H9 (cell line): ENCODE data around the gene SLITRK2. TPM values are rescaled to one million over a fixed set of nuclear protein-coding genes. Genes with fewer than 3 reads are reported as not detected.

Source experiments
- DNase-seq: peaks from one replicate; pipeline ENCODE4 v3.0.0-alpha.2; 2017
- H2AFZ ChIP-seq: one replicate; pipeline ENCODE4 v1.6.1; 2013; ENCODE audit warnings: mild to moderate bottlenecking, low read length, control low read depth, moderate library complexity
- H2AK5ac ChIP-seq: 2 replicates; pipeline ENCODE4 v1.6.1; 2013; ENCODE audit warnings: low read length, control low read depth, mixed read lengths; ENCODE audit not compliant: insufficient read length
- H2BK120ac ChIP-seq: one replicate; pipeline ENCODE4 v1.6.1; 2013; ENCODE audit warnings: low read depth, mild to moderate bottlenecking, low read length, control low read depth, inconsistent platforms; ENCODE audit not compliant: poor library complexity, severe bottlenecking
- H2BK12ac ChIP-seq: 2 replicates; pipeline ENCODE4 v1.6.1; 2013; ENCODE audit warnings: low read length, control low read depth, mixed read lengths, low read depth; ENCODE audit not compliant: insufficient read length
- H2BK15ac ChIP-seq: 2 replicates; pipeline ENCODE4 v1.6.1; 2013; ENCODE audit warnings: low read depth, low read length, control low read depth
- H2BK20ac ChIP-seq: one replicate; pipeline ENCODE4 v1.6.1; 2013; ENCODE audit warnings: low read depth, mild to moderate bottlenecking, low read length, control low read depth, inconsistent platforms; ENCODE audit not compliant: poor library complexity, severe bottlenecking
- H2BK5ac ChIP-seq: 2 replicates; pipeline ENCODE4 v1.6.1; 2013; ENCODE audit warnings: low read length, control low read depth, mixed read lengths; ENCODE audit not compliant: insufficient read length
- H3K14ac ChIP-seq: 2 replicates; pipeline ENCODE4 v1.6.1; 2013; ENCODE audit warnings: low read length, control low read depth; ENCODE audit not compliant: insufficient read depth
- H3K18ac ChIP-seq: 2 replicates; pipeline ENCODE4 v1.6.1; 2013; ENCODE audit warnings: low read depth, mild to moderate bottlenecking, mixed read lengths, low read length, control low read depth; ENCODE audit not compliant: insufficient read length
- H3K23ac ChIP-seq: 2 replicates; pipeline ENCODE4 v1.6.1; 2013; ENCODE audit warnings: low read length, control low read depth, mixed read lengths, low read depth; ENCODE audit not compliant: insufficient read length
- H3K23me2 ChIP-seq: 2 replicates; pipeline ENCODE4 v1.6.1; 2013; ENCODE audit warnings: low read depth, mild to moderate bottlenecking, mixed read lengths, low read length, control low read depth; ENCODE audit not compliant: insufficient read length, poor library complexity, severe bottlenecking
- H3K27ac ChIP-seq: 2 replicates; pipeline ENCODE4 v1.5.1; 2013; ENCODE audit warnings: low read length, control low read depth, mixed read lengths, low read depth; ENCODE audit not compliant: insufficient read length
- H3K27me3 ChIP-seq: 2 replicates; pipeline ENCODE4 v1.6.1; 2013; ENCODE audit warnings: low read length, control low read depth, inconsistent platforms; ENCODE audit not compliant: insufficient read depth
- H3K4ac ChIP-seq: 2 replicates; pipeline ENCODE4 v1.6.1; 2013; ENCODE audit warnings: low read depth, mild to moderate bottlenecking, control low read depth, inconsistent platforms, low read length, moderate library complexity
- H3K4me1 ChIP-seq: 2 replicates; pipeline ENCODE4 v1.6.1; 2013; ENCODE audit warnings: low read length, control low read depth, inconsistent platforms; ENCODE audit not compliant: insufficient read depth
- H3K4me2 ChIP-seq: 2 replicates; pipeline ENCODE4 v1.6.1; 2013; ENCODE audit warnings: low read length, control low read depth, mixed read lengths; ENCODE audit not compliant: insufficient read length, insufficient read depth
- H3K56ac ChIP-seq: 2 replicates; pipeline ENCODE4 v1.6.1; 2013; ENCODE audit warnings: low read depth, mild to moderate bottlenecking, mixed read lengths, low read length, control low read depth; ENCODE audit not compliant: insufficient read length
- H3K79me1 ChIP-seq: 2 replicates; pipeline ENCODE4 v1.6.1; 2013; ENCODE audit warnings: low read depth, mild to moderate bottlenecking, moderate library complexity, low read length, control low read depth, inconsistent platforms; ENCODE audit not compliant: insufficient read depth, poor library complexity, severe bottlenecking
- H3K79me2 ChIP-seq: 2 replicates; pipeline ENCODE4 v1.6.1; 2013; ENCODE audit warnings: low read length, control low read depth, inconsistent platforms; ENCODE audit not compliant: insufficient read depth
- H3K9ac ChIP-seq: 2 replicates; pipeline ENCODE4 v1.6.1; 2013; ENCODE audit warnings: low read length, control low read depth, mixed read lengths; ENCODE audit not compliant: insufficient read length; ENCODE audit errors: extremely low read depth
- H3K9me3 ChIP-seq: one replicate; pipeline ENCODE4 v1.6.1; 2013; ENCODE audit warnings: low read depth, low read length, inconsistent platforms; ENCODE audit not compliant: control insufficient read depth
- H3T11ph ChIP-seq: one replicate; pipeline ENCODE4 v1.6.1; 2013; ENCODE audit warnings: mild to moderate bottlenecking, low read length, control low read depth, inconsistent platforms
- H4K20me1 ChIP-seq: one replicate; pipeline ENCODE4 v1.6.1; 2013; ENCODE audit not compliant: control insufficient read depth, insufficient read length, insufficient read depth
- H4K5ac ChIP-seq: 2 replicates; pipeline ENCODE4 v1.6.1; 2013; ENCODE audit warnings: low read depth, mild to moderate bottlenecking, mixed read lengths, low read length, control low read depth; ENCODE audit not compliant: insufficient read length
- H4K8ac ChIP-seq: replicated peaks from 2 replicates; pipeline ENCODE4 v1.6.1; 2013; ENCODE audit warnings: low read length, control low read depth, mixed read lengths, low read depth; ENCODE audit not compliant: insufficient read length
- H4K91ac ChIP-seq: 2 replicates; pipeline ENCODE4 v1.6.1; 2013; ENCODE audit warnings: low read depth, mild to moderate bottlenecking, moderate library complexity, mixed read lengths, low read length, control low read depth; ENCODE audit not compliant: insufficient read length
- H3K27ac Mint-ChIP-seq, 3 experiments: 2 replicates in 2 of 3; 3 replicates in 1 of 3; pipeline ENCODE4 v1.8.0; 2020 to 2021; ENCODE audit warnings: mixed read lengths in 3 of 3, mild to moderate bottlenecking in 1 of 3, moderate library complexity in 1 of 3
- H3K27me3 Mint-ChIP-seq: 2 replicates; pipeline ENCODE4 v1.8.0; 2021; ENCODE audit warnings: low read depth, mild to moderate bottlenecking, moderate library complexity, mixed read lengths
- H3K36me3 Mint-ChIP-seq, 3 experiments: 2 replicates in 2 of 3; 3 replicates in 1 of 3; pipeline ENCODE4 v1.8.0; 2020 to 2021; ENCODE audit warnings: low read depth in 3 of 3, mixed read lengths in 3 of 3; ENCODE audit not compliant: insufficient read depth in 1 of 3
- H3K4me1 Mint-ChIP-seq, 2 experiments: 2 replicates each; pipeline ENCODE4 v1.8.0; 2020; ENCODE audit warnings: mixed read lengths in 2 of 2
- H3K4me3 Mint-ChIP-seq, 2 experiments: 2 replicates in 1 of 2; 3 replicates in 1 of 2; pipeline ENCODE4 v1.8.0; 2020 to 2021; ENCODE audit warnings: mild to moderate bottlenecking in 2 of 2, mixed read lengths in 2 of 2, moderate library complexity in 1 of 2
- H3K9me3 Mint-ChIP-seq, 2 experiments: 2 replicates in 1 of 2; 3 replicates in 1 of 2; pipeline ENCODE4 v1.8.0; 2020; ENCODE audit warnings: mild to moderate bottlenecking in 2 of 2, mixed read lengths in 2 of 2, moderate library complexity in 1 of 2
- CTCF ChIP-seq: fragments of 200-600 bp; sonication (generic); conservative IDR thresholded peaks from 3 replicates; pipeline ENCODE4 v1.8.0; 2021; ENCODE audit warnings: antibody characterized with exemption, mild to moderate bottlenecking
- WGBS: extraction: QIAGEN DNeasy Blood & Tissue Kit; methylation state at CpG from one replicate; pipeline ENCODE4 v1.1.7; 2013; ENCODE audit warnings: missing lambda C conversion rate, low lambda C conversion rate, mixed read lengths; ENCODE audit not compliant: insufficient read length; ENCODE audit errors: extremely low coverage; 5-methylcytosine and 5-hydroxymethylcytosine counted together
- total RNA-seq: library from RNA; stranded (reverse); gene quantifications from 2 replicates; pipeline ENCODE4 v1.2.1, GENCODE V29; 2021

The SLITRK2 gene
- total RNA-seq, 1 experiment from 2014 or later: 0.09 TPM

GRCh38 chrX:145843146-145843904 is 25.7 kb downstream of the SLITRK2 start:
- Histone ChIP-seq H3K27me3 (no peaks in the 10 kb centered on the region), H2BK120ac (no peak overlapping the region), H3K56ac (no peak overlapping the region), H2AK5ac (no peak overlapping the region), H4K91ac (no peak overlapping the region), H2AFZ (no peak overlapping the region), H3K23ac (no peak overlapping the region), H3K4me1 (no peaks in the 10 kb centered on the region; the same call in 1 of the 2 replicates), H3K9ac (no peak overlapping the region), H4K20me1 (no peaks in the 10 kb centered on the region), H3K79me1 (no peaks in the 10 kb centered on the region), H4K8ac (no peak overlapping the region), H3K23me2 (no peaks in the 10 kb centered on the region), H2BK15ac (no peak overlapping the region), H3K9me3 (peaks cover 28% of the 10 kb centered on the region), H3K4me2 (no peak overlapping the region), H4K5ac (no peak overlapping the region), H3K79me2 (no peaks in the 10 kb centered on the region), H3T11ph (no peak overlapping the region), H3K18ac (no peak overlapping the region), H3K4ac (no peak overlapping the region), H3K27ac (no peak overlapping the region), H2BK12ac (no peak overlapping the region), H3K14ac (no peak overlapping the region), H2BK5ac (no peak overlapping the region), H2BK20ac (no peak overlapping the region)
- WGBS: no CpG with 5 or more reads among the region's 7 CpGs
- Mint-ChIP-seq H3K27me3 (no peaks in the 10 kb centered on the region; the same call in none of the 2 replicates), H3K27ac (no peak overlapping the region), H3K36me3 (no peaks in the 10 kb centered on the region; a peak in 4 of 7 replicates), H3K9me3 (peaks cover 62 to 69% of the 10 kb centered on the region in 2 experiments), H3K4me1 (peaks cover 12 to 13% of the 10 kb centered on the region in 2 experiments), H3K4me3 (no peak overlapping the region)
- no peak for DNase-seq
- no peak for TF ChIP-seq CTCF
